Gastrocnemius medialis (tissue), 4 donors: ENCODE results near the gene SCN7A.

Source experiments
- CTCF ChIP-seq, 5 experiments: fragments of 450-650 bp in 3 of 5; fragments of 200-600 bp in 2 of 5; sonication (generic) in 2 of 5; IDR thresholded peaks in 4 of 5; conservative IDR thresholded peaks in 1 of 5; 1 replicate in 4 of 5; 2 replicates in 1 of 5; pipeline ENCODE4 v1.5.1; 2016 to 2019; ENCODE audit warnings: antibody characterized with exemption in 5 of 5, mild to moderate bottlenecking in 3 of 5, moderate library complexity in 3 of 5
- POLR2A ChIP-seq, 2 donors: fragments of 450-650 bp; IDR thresholded peaks; one replicate each; pipeline ENCODE4 v1.6.1; 2017; ENCODE audit warnings: antibody characterized with exemption in 2 of 2, mild to moderate bottlenecking in 2 of 2, moderate library complexity in 2 of 2

GRCh38 chr2:166385313-166385712, 108.7 kb downstream of the SCN7A start:
- TF ChIP-seq POLR2A (IDR thresholded peaks at IDR 0.05), result no peak
- no peak for TF ChIP-seq CTCF (IDR thresholded peaks at IDR 0.05 in 4 of 5, conservative IDR thresholded peaks at IDR 0.05 in 1 of 5)
